Activated effector memory CD4-positive, alpha-beta T cell treated with anti-CD3 and anti-CD28 coated beads, Interleukin-2, amount 50 U/mL, for 16 hours (primary cell): ENCODE results near the gene PHLDA3.
"Not testable (repeated sequence)": the region's sequence is repeated elsewhere in the genome, so short reads cannot be mapped to it uniquely, and the experiment has no call there.

Source experiments
- DNase-seq: peaks from one replicate; pipeline ENCODE4 v3.0.0-alpha.2; 2020

PHLDA3 gene

GRCh38 chr1:201503397-201504176, 34.6 kb upstream of the PHLDA3 start:
- DNase-seq: no peak

- DNase-seq: no peak
Observed at GRCh38 chr1:201502511-201502857, 33.5 kb upstream of the PHLDA3 start.

GRCh38 chr1:201501812-201502510, 33.0 kb upstream of the PHLDA3 start:
- no peak for DNase-seq

- no peak for DNase-seq
Observed at GRCh38 chr1:201501144-201501543, 32.2 kb upstream of the PHLDA3 start.

- no peak for DNase-seq
Observed at GRCh38 chr1:201500670-201501120, 31.7 kb upstream of the PHLDA3 start.

- DNase-seq: no peak
Observed at GRCh38 chr1:201499795-201500669, 31.0 kb upstream of the PHLDA3 start.

- DNase-seq: no peak
Observed at GRCh38 chr1:201499191-201499590, 30.2 kb upstream of the PHLDA3 start.

- DNase-seq: no peak
Observed at GRCh38 chr1:201498621-201499020, 29.6 kb upstream of the PHLDA3 start.

GRCh38 chr1:201497935-201498509, 29.0 kb upstream of the PHLDA3 start:
- no peak for DNase-seq

GRCh38 chr1:201496296-201496690, 27.3 kb upstream of the PHLDA3 start:
- no peak for DNase-seq

- DNase-seq: no peak
Observed at GRCh38 chr1:201495551-201496295, 26.7 kb upstream of the PHLDA3 start.

- no peak for DNase-seq
Observed at GRCh38 chr1:201493757-201494617, 25.0 kb upstream of the PHLDA3 start.

GRCh38 chr1:201493026-201493656, 24.2 kb upstream of the PHLDA3 start:
- not testable (repeated sequence) for DNase-seq

- DNase-seq: no peak
Observed at GRCh38 chr1:201491896-201492511, 23.0 kb upstream of the PHLDA3 start.

GRCh38 chr1:201490708-201491131, 21.7 kb upstream of the PHLDA3 start:
- DNase-seq: no peak

GRCh38 chr1:201489643-201490261, 20.8 kb upstream of the PHLDA3 start:
- no peak for DNase-seq

GRCh38 chr1:201488830-201489589, 20.0 kb upstream of the PHLDA3 start:
- DNase-seq: no peak

GRCh38 chr1:201487742-201488141, 18.8 kb upstream of the PHLDA3 start:
- no peak for DNase-seq

GRCh38 chr1:201486187-201486586, 17.2 kb upstream of the PHLDA3 start:
- no peak for DNase-seq
